ENCODE measurements around the gene MAG.
A peak's percentile ranks its signal among the peaks of the same experiment; 100 is the strongest.
"Not testable (repeated sequence)": the region's sequence is repeated elsewhere in the genome, so short reads cannot be mapped to it uniquely, and the experiment has no call there.

Gene MAG

GRCh38 chr19:35346193-35347052 is 54.5 kb downstream of the MAG start:
- no peak for DNase-seq (ENCODE audit: low spot score)

- DNase-seq (ENCODE audit: low spot score), result no peak
These were observed 55.4 kb downstream of the MAG start, which contains the start of gene FFAR1 for GRCh38 chr19:35347171-35347929. FFAR1 (plus strand) TSS chr19:35347902; CDS start chr19:35351552, 3,650 bp downstream.

- no peak for DNase-seq (ENCODE audit: low spot score)
These were observed 56.0 kb downstream of the MAG start for GRCh38 chr19:35347930-35348298.

- DNase-seq (ENCODE audit: low spot score), result no peak
These were observed 57.1 kb downstream of the MAG start for GRCh38 chr19:35348911-35349611.

GRCh38 chr19:35349614-35350521 is 57.9 kb downstream of the MAG start:
- no peak for DNase-seq (ENCODE audit: low spot score)

GRCh38 chr19:35350591-35350990 is 58.6 kb downstream of the MAG start:
- DNase-seq (ENCODE audit: low spot score), result peak; percentile 44

- DNase-seq (ENCODE audit: low spot score), result no peak
These were observed 59.6 kb downstream of the MAG start for GRCh38 chr19:35351411-35352176.

- DNase-seq (ENCODE audit: low spot score), result no peak
These were observed 60.2 kb downstream of the MAG start for GRCh38 chr19:35352177-35352447.

- DNase-seq (ENCODE audit: low spot score), result peak; percentile 89
These were observed 60.7 kb downstream of the MAG start for GRCh38 chr19:35352448-35353304.

- DNase-seq (ENCODE audit: low spot score), result no peak
These were observed 61.7 kb downstream of the MAG start for GRCh38 chr19:35353635-35354034.

- no peak for DNase-seq (ENCODE audit: low spot score)
These were observed 62.9 kb downstream of the MAG start for GRCh38 chr19:35354898-35355297.

- DNase-seq (ENCODE audit: low spot score), result no peak
These were observed 64.0 kb downstream of the MAG start for GRCh38 chr19:35355791-35356460.

GRCh38 chr19:35357867-35358573 is 66.1 kb downstream of the MAG start, which contains the start of gene FFAR3:
FFAR3 (plus strand) TSS chr19:35358460; CDS start chr19:35358891, 431 bp downstream.
- no peak for DNase-seq (ENCODE audit: low spot score)

- DNase-seq (ENCODE audit: low spot score), result not testable (repeated sequence)
These were observed 66.9 kb downstream of the MAG start for GRCh38 chr19:35358834-35359233.

- not testable (repeated sequence) for DNase-seq (ENCODE audit: low spot score)
These were observed 67.4 kb downstream of the MAG start for GRCh38 chr19:35359395-35359794.

- DNase-seq (ENCODE audit: low spot score), result not testable (repeated sequence)
These were observed 68.1 kb downstream of the MAG start for GRCh38 chr19:35360081-35360480.

GRCh38 chr19:35360880-35361420 is 69.0 kb downstream of the MAG start:
- no peak for DNase-seq (ENCODE audit: low spot score)

- DNase-seq (ENCODE audit: low spot score), result no peak
These were observed 70.5 kb downstream of the MAG start for GRCh38 chr19:35362261-35363000.

Measured in kidney tubule cell (primary cell).